ENCODE results near the gene OTOP2. TPM values are rescaled to one million over a fixed set of nuclear protein-coding genes. Genes with fewer than 3 reads are reported as not detected.

Gene OTOP2
- total and polyA plus RNA-seq, 9 of the 15 experiments (the other 6 are each of a cell fraction or from before 2014, with no cell fraction given) = 0.04 to 0.36 (median 0.14) TPM; not detected in 1

GRCh38 chr17:74875977-74876593 lies 48.0 kb upstream of the OTOP2 start (continued):
- TF ChIP-seq ZNF518B (CRISPR knock-in tag; IDR thresholded peaks at IDR 0.05) (no peak), PHB (CRISPR knock-in tag; IDR thresholded peaks at IDR 0.05) (no peak), GTF2E2 (tag; IDR thresholded peaks at IDR 0.05) (peak; percentile 72; the same call in 1 of the 2 replicates), ZBTB33 (CRISPR knock-in tag; IDR thresholded peaks at IDR 0.05) (no peak), RCOR1 (IDR thresholded peaks at IDR 0.05; ENCODE audit: borderline replicate concordance in 1 of 2, low read depth in 2 of 2, low read length in 2 of 2) (no peak), ZNF146 (CRISPR knock-in tag; IDR thresholded peaks at IDR 0.05; ENCODE audit: unreplicated experiment) (no peak), POLR2AphosphoS5 (IDR thresholded peaks at IDR 0.05; ENCODE audit: control insufficient read depth, insufficient read depth, low read depth, low read length) (peak; percentile 27; the same call in 1 of the 2 replicates), BRF2 (IDR thresholded peaks at IDR 0.05; ENCODE audit: borderline replicate concordance, insufficient read depth, insufficient read length) (no peak), MNT (conservative IDR thresholded peaks at IDR 0.05) (0 out of 4 replicates have a peak, but pooled peaks of 1 of the 2 experiments have one; percentile 27), FOS (IDR thresholded peaks at IDR 0.05; ENCODE audit: extremely low read depth, insufficient read length) (no peak), ELF1 (tag; IDR thresholded peaks at IDR 0.05) (0 out of 2 replicates have a peak, but pooled peaks have one; percentile 7), NONO (IDR thresholded peaks at IDR 0.05; ENCODE audit: low read depth in 2 of 2, low read length in 1 of 2) (no peak), ZKSCAN8 (CRISPR knock-in tag; IDR thresholded peaks at IDR 0.05) (peak; percentile 54; the same call in 1 of the 2 replicates), BRD4 (IDR thresholded peaks at IDR 0.05) (no peak; the same call in 1 of the 2 replicates), RBBP5 (IDR thresholded peaks at IDR 0.05; ENCODE audit: borderline replicate concordance, insufficient read depth, low read length, poor library complexity, severe bottlenecking) (peak; percentile 63), TCF7L2 (IDR thresholded peaks at IDR 0.05; ENCODE audit: low read depth, low read length) (no peak)
